Measurements from ENCODE around the gene RAB18. TPM values are rescaled to one million over a fixed set of nuclear protein-coding genes. Genes with fewer than 3 reads are reported as not detected.

Gene RAB18
- total RNA-seq, 1 donor from 2014 or later: 112 TPM

DNA sequence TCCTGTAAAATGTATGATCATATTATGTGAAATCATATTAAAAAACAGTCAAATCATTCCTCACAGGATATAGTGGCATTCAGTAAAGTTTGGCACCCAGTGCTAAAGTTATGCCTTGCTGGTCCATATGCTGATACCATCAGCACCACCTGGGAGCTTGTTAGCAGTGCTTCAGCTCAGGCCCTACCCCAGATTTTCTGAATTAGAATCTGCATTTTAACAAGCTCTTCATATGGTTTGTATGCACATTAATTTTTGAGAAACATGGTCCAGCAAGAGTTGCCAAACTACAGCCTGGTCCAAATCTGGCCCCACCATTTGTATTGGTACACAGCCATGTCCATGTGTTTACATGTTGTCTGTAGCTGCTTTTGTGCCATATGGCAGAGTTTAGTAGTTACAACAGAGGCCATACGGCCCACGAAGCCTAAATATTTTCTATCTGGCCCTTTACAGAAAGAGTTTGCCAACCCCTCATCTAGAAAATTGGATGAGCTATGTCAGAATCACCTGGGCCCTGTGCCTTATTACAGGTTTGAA, 30.1 kb downstream of the RAB18 start:
- Mint-ChIP-seq H3K27me3 (ENCODE audit: unreplicated experiment) (no peaks in the 10 kb centered on the region), H3K36me3 (ENCODE audit: low read depth, unreplicated experiment) (peaks cover 9% of the 10 kb centered on the region), H3K4me3 (ENCODE audit: unreplicated experiment) (no peak overlapping the region), H3K4me1 (ENCODE audit: unreplicated experiment) (peaks cover 3% of the 10 kb centered on the region), H3K27ac (ENCODE audit: unreplicated experiment) (no peak overlapping the region), H3K9me3 (ENCODE audit: unreplicated experiment) (no peaks in the 10 kb centered on the region)
- DNase-seq (ENCODE audit: low spot score): no peak
- TF ChIP-seq, protein P1, sequence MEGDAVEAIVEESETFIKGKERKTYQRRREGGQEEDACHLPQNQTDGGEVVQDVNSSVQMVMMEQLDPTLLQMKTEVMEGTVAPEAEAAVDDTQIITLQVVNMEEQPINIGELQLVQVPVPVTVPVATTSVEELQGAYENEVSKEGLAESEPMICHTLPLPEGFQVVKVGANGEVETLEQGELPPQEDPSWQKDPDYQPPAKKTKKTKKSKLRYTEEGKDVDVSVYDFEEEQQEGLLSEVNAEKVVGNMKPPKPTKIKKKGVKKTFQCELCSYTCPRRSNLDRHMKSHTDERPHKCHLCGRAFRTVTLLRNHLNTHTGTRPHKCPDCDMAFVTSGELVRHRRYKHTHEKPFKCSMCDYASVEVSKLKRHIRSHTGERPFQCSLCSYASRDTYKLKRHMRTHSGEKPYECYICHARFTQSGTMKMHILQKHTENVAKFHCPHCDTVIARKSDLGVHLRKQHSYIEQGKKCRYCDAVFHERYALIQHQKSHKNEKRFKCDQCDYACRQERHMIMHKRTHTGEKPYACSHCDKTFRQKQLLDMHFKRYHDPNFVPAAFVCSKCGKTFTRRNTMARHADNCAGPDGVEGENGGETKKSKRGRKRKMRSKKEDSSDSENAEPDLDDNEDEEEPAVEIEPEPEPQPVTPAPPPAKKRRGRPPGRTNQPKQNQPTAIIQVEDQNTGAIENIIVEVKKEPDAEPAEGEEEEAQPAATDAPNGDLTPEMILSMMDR (IDR thresholded peaks at IDR 0.05; ENCODE audit: unreplicated experiment): no peak

DNA sequence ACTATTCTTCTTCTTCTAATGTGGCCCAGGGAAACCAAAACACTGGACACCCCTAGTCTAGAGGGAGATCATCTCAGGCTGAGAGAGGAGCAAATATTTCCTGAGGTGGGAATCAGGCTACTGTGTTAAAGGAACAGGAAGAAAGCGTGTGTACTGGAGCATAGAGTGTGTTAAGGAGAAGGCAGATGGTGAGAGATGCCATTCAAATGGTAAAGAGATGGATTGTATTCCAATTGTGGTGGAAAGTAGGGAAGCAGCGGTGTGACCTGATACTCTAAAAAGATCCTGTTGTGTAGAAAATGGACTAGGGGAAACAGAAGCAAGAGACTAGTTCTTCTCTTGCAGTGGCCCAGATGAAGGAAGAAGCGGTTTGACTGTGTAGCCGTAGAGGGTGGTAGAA, 31.2 kb downstream of the RAB18 start:
- Mint-ChIP-seq H3K9me3 (ENCODE audit: unreplicated experiment) (no peaks in the 10 kb centered on the region), H3K27me3 (ENCODE audit: unreplicated experiment) (no peaks in the 10 kb centered on the region), H3K36me3 (ENCODE audit: low read depth, unreplicated experiment) (peaks cover 9% of the 10 kb centered on the region), H3K4me3 (ENCODE audit: unreplicated experiment) (no peak overlapping the region), H3K4me1 (ENCODE audit: unreplicated experiment) (no peaks in the 10 kb centered on the region), H3K27ac (ENCODE audit: unreplicated experiment) (no peak overlapping the region)
- TF ChIP-seq, protein P1 (IDR thresholded peaks at IDR 0.05; ENCODE audit: unreplicated experiment): no peak
- DNase-seq (ENCODE audit: low spot score): no peak

DNA sequence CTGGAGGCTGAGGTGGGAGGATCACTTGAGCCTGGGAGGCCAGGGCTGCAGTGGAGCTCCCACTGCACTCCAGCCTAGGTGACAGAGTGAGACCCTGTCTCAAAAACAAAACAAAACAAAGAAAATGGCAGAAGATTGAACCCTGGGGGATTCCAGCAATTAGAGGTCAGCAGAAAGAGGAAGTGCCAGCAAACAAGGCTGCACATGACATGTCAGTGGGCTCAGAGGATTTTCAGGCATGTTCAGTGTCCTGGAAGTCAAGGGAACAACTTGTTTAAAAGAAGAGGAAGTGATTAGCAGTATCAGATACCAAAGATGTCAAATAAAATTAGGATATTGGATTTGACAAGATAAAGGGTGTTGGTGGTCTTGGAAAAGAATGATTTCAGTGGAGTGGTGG, 32.3 kb downstream of the RAB18 start:
- Mint-ChIP-seq H3K4me1 (ENCODE audit: unreplicated experiment) (no peaks in the 10 kb centered on the region), H3K27me3 (ENCODE audit: unreplicated experiment) (no peaks in the 10 kb centered on the region), H3K4me3 (ENCODE audit: unreplicated experiment) (no peak overlapping the region), H3K36me3 (ENCODE audit: low read depth, unreplicated experiment) (peaks cover 9% of the 10 kb centered on the region), H3K9me3 (ENCODE audit: unreplicated experiment) (no peaks in the 10 kb centered on the region), H3K27ac (ENCODE audit: unreplicated experiment) (no peak overlapping the region)
- TF ChIP-seq, protein P1 (IDR thresholded peaks at IDR 0.05; ENCODE audit: unreplicated experiment): no peak
- no peak for DNase-seq (ENCODE audit: low spot score)

DNA sequence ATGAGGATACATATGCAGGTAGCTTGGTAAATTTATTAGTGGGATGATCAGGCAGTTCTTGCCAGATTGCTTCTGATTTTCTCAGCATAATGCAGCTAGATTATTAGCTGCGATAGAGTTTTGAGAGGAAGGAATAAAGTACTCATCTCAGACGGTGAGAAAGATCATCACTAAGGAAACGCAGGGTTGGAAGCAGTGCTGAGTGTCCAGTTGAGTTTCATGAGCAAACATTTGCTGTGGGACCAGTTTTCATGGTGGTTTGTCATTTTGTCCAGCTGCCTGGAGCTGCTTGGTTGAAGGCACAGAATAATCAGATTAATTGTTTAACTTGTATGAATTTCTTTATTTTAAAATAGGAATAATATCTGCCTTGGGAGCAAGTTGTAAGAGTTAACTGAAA, 33.1 kb downstream of the RAB18 start:
- Mint-ChIP-seq H3K4me1 (ENCODE audit: unreplicated experiment) (no peaks in the 10 kb centered on the region), H3K27me3 (ENCODE audit: unreplicated experiment) (no peaks in the 10 kb centered on the region), H3K4me3 (ENCODE audit: unreplicated experiment) (no peak overlapping the region), H3K9me3 (ENCODE audit: unreplicated experiment) (no peaks in the 10 kb centered on the region), H3K36me3 (ENCODE audit: low read depth, unreplicated experiment) (peaks cover 9% of the 10 kb centered on the region), H3K27ac (ENCODE audit: unreplicated experiment) (no peak overlapping the region)
- TF ChIP-seq, protein P1 (IDR thresholded peaks at IDR 0.05; ENCODE audit: unreplicated experiment): no peak
- DNase-seq (ENCODE audit: low spot score): no peak

DNA sequence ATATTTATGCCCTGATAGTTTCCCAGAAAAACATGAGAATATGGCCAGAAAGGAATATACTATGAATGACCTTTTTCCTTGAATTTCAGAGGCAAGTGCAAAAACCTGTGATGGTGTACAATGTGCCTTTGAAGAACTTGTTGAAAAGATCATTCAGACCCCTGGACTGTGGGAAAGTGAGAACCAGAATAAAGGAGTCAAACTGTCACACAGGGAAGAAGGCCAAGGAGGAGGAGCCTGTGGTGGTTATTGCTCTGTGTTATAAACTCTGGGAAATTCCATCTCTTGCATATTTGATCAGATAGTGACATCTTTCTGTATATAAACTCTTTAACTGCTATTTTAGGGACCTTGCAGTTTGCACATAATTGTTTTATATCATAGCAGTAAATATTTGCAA, 33.7 kb downstream of the RAB18 start:
- Mint-ChIP-seq H3K4me3 (ENCODE audit: unreplicated experiment) (no peak overlapping the region), H3K27ac (ENCODE audit: unreplicated experiment) (no peak overlapping the region), H3K4me1 (ENCODE audit: unreplicated experiment) (no peaks in the 10 kb centered on the region), H3K9me3 (ENCODE audit: unreplicated experiment) (no peaks in the 10 kb centered on the region), H3K36me3 (ENCODE audit: low read depth, unreplicated experiment) (peaks cover 9% of the 10 kb centered on the region), H3K27me3 (ENCODE audit: unreplicated experiment) (no peaks in the 10 kb centered on the region)
- TF ChIP-seq, protein P1 (IDR thresholded peaks at IDR 0.05; ENCODE audit: unreplicated experiment): no peak
- no peak for DNase-seq (ENCODE audit: low spot score)

Data from endothelial cell (in vitro differentiated cells).